Measurements from ENCODE around the gene CXCL16. TPM values are rescaled to one million over a fixed set of nuclear protein-coding genes. Genes with fewer than 3 reads are reported as not detected.

Gene CXCL16
- total and polyA plus RNA-seq, 2 of the 13 experiments (the other 11 are each of a cell fraction or from before 2014, with no cell fraction given) = 9.4 to 101 TPM

DNA sequence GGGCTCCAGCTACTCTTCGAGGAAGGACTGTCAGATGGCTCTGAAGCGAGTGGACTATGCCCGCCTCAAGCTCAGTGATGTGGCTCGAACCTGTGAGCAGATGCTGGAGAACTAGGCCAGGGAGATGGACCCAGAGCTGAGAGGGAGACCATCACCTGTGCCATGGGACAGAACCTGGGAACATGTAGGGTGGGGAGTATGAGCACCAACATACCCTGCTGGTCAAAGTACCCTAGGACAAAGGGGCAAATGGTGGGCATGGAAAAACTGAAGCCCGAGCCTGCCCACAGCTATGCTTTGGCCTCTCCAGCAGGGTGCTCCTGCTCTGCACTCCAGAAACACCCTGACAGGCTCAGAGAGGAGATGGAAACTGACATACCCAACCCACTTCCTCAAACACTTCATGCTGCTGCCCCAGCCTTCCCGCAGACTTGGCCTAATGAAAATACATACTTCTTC lies 6.6 kb downstream of the CXCL16 start (continued):
- TF ChIP-seq, protein P1, sequence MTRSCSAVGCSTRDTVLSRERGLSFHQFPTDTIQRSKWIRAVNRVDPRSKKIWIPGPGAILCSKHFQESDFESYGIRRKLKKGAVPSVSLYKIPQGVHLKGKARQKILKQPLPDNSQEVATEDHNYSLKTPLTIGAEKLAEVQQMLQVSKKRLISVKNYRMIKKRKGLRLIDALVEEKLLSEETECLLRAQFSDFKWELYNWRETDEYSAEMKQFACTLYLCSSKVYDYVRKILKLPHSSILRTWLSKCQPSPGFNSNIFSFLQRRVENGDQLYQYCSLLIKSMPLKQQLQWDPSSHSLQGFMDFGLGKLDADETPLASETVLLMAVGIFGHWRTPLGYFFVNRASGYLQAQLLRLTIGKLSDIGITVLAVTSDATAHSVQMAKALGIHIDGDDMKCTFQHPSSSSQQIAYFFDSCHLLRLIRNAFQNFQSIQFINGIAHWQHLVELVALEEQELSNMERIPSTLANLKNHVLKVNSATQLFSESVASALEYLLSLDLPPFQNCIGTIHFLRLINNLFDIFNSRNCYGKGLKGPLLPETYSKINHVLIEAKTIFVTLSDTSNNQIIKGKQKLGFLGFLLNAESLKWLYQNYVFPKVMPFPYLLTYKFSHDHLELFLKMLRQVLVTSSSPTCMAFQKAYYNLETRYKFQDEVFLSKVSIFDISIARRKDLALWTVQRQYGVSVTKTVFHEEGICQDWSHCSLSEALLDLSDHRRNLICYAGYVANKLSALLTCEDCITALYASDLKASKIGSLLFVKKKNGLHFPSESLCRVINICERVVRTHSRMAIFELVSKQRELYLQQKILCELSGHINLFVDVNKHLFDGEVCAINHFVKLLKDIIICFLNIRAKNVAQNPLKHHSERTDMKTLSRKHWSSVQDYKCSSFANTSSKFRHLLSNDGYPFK (CRISPR knock-in tag; IDR thresholded peaks at IDR 0.05; ENCODE audit: borderline replicate concordance) = no peak
- TF ChIP-seq SPEN (CRISPR knock-in tag; IDR thresholded peaks at IDR 0.05; ENCODE audit: low read depth) = no peak
- no peak for TF ChIP-seq ZNF382 (CRISPR knock-in tag; IDR thresholded peaks at IDR 0.05; ENCODE audit: borderline replicate concordance)
- TF ChIP-seq, protein P2, sequence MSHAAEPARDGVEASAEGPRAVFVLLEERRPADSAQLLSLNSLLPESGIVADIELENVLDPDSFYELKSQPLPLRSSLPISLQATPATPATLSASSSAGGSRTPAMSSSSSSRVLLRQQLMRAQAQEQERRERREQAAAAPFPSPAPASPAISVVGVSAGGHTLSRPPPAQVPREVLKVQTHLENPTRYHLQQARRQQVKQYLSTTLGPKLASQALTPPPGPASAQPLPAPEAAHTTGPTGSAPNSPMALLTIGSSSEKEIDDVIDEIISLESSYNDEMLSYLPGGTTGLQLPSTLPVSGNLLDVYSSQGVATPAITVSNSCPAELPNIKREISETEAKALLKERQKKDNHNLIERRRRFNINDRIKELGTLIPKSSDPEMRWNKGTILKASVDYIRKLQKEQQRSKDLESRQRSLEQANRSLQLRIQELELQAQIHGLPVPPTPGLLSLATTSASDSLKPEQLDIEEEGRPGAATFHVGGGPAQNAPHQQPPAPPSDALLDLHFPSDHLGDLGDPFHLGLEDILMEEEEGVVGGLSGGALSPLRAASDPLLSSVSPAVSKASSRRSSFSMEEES (CRISPR knock-in tag; IDR thresholded peaks at IDR 0.05) = no peak
- TF ChIP-seq, protein P3, sequence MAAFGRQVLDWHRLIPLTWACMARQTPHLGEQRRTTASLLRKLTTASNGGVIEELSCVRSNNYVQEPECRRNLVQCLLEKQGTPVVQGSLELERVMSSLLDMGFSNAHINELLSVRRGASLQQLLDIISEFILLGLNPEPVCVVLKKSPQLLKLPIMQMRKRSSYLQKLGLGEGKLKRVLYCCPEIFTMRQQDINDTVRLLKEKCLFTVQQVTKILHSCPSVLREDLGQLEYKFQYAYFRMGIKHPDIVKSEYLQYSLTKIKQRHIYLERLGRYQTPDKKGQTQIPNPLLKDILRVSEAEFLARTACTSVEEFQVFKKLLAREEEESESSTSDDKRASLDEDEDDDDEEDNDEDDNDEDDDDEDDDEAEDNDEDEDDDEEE (CRISPR knock-in tag; IDR thresholded peaks at IDR 0.05) = 0 out of 2 replicates have a peak, but pooled peaks have one; percentile 41
- TF ChIP-seq, protein P4, sequence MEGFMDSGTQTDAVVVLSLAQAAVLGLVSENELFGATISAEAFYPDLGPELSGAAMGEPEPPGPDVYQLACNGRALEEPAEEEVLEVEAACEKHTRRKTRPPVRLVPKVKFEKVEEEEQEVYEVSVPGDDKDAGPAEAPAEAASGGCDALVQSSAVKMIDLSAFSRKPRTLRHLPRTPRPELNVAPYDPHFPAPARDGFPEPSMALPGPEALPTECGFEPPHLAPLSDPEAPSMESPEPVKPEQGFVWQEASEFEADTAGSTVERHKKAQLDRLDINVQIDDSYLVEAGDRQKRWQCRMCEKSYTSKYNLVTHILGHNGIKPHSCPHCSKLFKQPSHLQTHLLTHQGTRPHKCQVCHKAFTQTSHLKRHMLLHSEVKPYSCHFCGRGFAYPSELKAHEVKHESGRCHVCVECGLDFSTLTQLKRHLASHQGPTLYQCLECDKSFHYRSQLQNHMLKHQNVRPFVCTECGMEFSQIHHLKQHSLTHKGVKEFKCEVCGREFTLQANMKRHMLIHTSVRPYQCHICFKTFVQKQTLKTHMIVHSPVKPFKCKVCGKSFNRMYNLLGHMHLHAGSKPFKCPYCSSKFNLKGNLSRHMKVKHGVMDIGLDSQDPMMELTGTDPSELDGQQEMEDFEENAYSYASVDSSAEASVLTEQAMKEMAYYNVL (CRISPR knock-in tag; IDR thresholded peaks at IDR 0.05; ENCODE audit: borderline replicate concordance) = no peak
- TF ChIP-seq, protein P5, sequence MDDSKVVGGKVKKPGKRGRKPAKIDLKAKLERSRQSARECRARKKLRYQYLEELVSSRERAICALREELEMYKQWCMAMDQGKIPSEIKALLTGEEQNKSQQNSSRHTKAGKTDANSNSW (CRISPR knock-in tag; IDR thresholded peaks at IDR 0.05; ENCODE audit: borderline replicate concordance) = no peak
- peak; percentile 68 for TF ChIP-seq SMC3 (IDR thresholded peaks at IDR 0.05; ENCODE audit: low read length)
- TF ChIP-seq ZFY (CRISPR knock-in tag; IDR thresholded peaks at IDR 0.05) = peak; percentile 25; the same call in 1 of the 2 replicates
- TF ChIP-seq, protein P6, sequence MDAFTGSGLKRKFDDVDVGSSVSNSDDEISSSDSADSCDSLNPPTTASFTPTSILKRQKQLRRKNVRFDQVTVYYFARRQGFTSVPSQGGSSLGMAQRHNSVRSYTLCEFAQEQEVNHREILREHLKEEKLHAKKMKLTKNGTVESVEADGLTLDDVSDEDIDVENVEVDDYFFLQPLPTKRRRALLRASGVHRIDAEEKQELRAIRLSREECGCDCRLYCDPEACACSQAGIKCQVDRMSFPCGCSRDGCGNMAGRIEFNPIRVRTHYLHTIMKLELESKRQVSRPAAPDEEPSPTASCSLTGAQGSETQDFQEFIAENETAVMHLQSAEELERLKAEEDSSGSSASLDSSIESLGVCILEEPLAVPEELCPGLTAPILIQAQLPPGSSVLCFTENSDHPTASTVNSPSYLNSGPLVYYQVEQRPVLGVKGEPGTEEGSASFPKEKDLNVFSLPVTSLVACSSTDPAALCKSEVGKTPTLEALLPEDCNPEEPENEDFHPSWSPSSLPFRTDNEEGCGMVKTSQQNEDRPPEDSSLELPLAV (CRISPR knock-in tag; conservative IDR thresholded peaks at IDR 0.05; ENCODE audit: low read depth) = no peak
- TF ChIP-seq, protein P7, sequence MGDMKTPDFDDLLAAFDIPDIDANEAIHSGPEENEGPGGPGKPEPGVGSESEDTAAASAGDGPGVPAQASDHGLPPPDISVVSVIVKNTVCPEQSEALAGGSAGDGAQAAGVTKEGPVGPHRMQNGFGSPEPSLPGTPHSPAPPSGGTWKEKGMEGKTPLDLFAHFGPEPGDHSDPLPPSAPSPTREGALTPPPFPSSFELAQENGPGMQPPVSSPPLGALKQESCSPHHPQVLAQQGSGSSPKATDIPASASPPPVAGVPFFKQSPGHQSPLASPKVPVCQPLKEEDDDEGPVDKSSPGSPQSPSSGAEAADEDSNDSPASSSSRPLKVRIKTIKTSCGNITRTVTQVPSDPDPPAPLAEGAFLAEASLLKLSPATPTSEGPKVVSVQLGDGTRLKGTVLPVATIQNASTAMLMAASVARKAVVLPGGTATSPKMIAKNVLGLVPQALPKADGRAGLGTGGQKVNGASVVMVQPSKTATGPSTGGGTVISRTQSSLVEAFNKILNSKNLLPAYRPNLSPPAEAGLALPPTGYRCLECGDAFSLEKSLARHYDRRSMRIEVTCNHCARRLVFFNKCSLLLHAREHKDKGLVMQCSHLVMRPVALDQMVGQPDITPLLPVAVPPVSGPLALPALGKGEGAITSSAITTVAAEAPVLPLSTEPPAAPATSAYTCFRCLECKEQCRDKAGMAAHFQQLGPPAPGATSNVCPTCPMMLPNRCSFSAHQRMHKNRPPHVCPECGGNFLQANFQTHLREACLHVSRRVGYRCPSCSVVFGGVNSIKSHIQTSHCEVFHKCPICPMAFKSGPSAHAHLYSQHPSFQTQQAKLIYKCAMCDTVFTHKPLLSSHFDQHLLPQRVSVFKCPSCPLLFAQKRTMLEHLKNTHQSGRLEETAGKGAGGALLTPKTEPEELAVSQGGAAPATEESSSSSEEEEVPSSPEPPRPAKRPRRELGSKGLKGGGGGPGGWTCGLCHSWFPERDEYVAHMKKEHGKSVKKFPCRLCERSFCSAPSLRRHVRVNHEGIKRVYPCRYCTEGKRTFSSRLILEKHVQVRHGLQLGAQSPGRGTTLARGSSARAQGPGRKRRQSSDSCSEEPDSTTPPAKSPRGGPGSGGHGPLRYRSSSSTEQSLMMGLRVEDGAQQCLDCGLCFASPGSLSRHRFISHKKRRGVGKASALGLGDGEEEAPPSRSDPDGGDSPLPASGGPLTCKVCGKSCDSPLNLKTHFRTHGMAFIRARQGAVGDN (CRISPR knock-in tag; IDR thresholded peaks at IDR 0.05) = peak; percentile 56; the same call in 1 of the 2 replicates
- no peak for TF ChIP-seq RARA (CRISPR knock-in tag; IDR thresholded peaks at IDR 0.05)
- TF ChIP-seq EEA1 (CRISPR knock-in tag; IDR thresholded peaks at IDR 0.05; ENCODE audit: borderline replicate concordance) = no peak
- TF ChIP-seq ZNF530 (CRISPR knock-in tag; IDR thresholded peaks at IDR 0.05; ENCODE audit: low read depth) = no peak
- TF ChIP-seq HOXA3 (CRISPR knock-in tag; IDR thresholded peaks at IDR 0.05) = 0 out of 2 replicates have a peak, but pooled peaks have one; percentile 14

Data from HepG2 (cell line).